SHP77 treated with DMSO at 0.1 percent for 48 hours (cell line): ENCODE results near the gene TOPBP1.
"Not testable (repeated sequence)": the region's sequence is repeated elsewhere in the genome, so short reads cannot be mapped to it uniquely, and the experiment has no call there.

Experiments
- DNase-seq: peaks from one replicate; lab custom pipeline; 2025; lab: John Stamatoyannopoulos, UW

Gene TOPBP1

GRCh38 chr3:133570937-133571320, 90.8 kb downstream of the TOPBP1 start:
- no peak for DNase-seq

- DNase-seq = no peak
Measured at GRCh38 chr3:133570139-133570936, 91.4 kb downstream of the TOPBP1 start.

GRCh38 chr3:133568294-133569014, 93.3 kb downstream of the TOPBP1 start:
- no peak for DNase-seq

GRCh38 chr3:133563816-133564215, 97.9 kb downstream of the TOPBP1 start:
- DNase-seq = no peak

DNA sequence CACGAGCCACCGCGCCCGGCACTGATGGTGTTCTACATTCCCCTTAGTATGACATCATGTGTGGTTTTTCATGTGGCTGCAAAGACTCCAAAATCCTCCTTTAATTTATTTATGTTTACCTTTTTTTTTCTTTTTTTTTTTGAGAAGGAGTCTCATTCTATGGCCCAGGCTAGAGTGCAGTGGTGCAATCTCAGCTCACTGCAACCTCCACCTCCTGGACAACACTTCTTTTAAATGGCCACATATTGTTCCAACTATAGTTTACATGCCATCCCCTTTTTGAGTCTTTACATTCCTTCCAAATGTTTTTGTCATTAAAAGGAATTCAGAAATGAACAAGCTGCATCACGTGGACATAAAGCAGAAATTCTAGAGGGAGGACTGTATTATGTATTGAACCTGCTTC, 98.6 kb downstream of the TOPBP1 start:
- no peak for DNase-seq

DNA sequence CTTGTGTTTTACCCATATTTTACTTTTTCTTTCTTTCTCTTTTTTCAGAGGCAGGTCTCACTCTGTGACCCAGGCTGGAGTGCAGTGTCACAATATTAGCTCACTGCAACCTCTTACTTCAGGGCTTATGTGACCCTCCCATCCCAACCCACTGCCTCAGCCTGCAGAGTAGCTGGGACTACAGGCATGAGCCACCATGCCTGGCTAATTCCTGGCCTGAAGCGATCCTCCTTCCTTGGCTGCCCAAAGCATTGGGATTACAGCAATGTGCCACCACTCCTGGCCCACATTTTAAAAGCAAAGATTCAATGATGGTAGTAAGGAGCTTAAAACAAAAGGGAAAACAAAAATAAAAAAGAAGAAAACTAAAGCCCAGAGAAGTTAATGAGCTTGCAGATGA, 99.4 kb downstream of the TOPBP1 start:
- DNase-seq = no peak

GRCh38 chr3:133561679-133562078, 100.1 kb downstream of the TOPBP1 start:
- DNase-seq = no peak

DNA sequence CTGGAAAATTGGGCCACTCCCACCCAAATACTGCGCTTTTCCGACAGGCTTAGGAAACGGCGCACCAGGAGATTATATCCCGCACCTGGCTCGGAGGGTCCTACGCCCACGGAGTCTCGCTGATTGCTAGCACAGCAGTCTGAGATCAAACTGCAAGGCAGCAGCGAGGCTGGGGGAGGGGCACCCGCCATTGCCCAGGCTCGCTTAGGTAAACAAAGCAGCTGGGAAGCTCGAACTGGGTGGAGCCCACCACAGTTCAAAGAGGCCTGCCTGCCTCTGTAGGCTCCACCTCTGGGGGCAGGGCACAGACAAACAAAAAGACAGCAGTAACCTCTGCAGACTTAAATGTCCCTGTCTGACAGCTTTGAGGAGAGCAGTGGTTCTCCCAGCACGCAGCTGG, 110.2 kb downstream of the TOPBP1 start:
- DNase-seq = not testable (repeated sequence)
